A549 (cell line): ENCODE measurements around the gene IL17B. TPM values are rescaled to one million over a fixed set of nuclear protein-coding genes. Genes with fewer than 3 reads are reported as not detected.

Source experiments
- ATAC-seq, 2 experiments: fragments of 200-7000 bp in 1 of 2; fragments of >200 bp in 1 of 2; cut with Nextera tagmentation in 1 of 2; cut with Tn5 transposase in 1 of 2; 3 replicates each; pipeline versions ENCODE4 v1.8.0 to v1.9.1; 2018 to 2020; ENCODE audit warnings: mild to moderate bottlenecking in 1 of 2, moderate library complexity in 1 of 2
- CTCF ChIA-PET: fragments of 300-600 bp; sonication (Branson Sonifier 250); formaldehyde crosslinking; extraction: SDS; loops from one replicate; lab custom pipeline; 2021; ENCODE audit warnings: antibody characterized with exemption, inconsistent platforms; lab: Yijun Ruan, JAX
- POLR2A ChIA-PET: fragments of 350-600 bp; formaldehyde crosslinking; extraction: SDS; loops from one replicate; lab custom pipeline; 2021; ENCODE audit warnings: antibody characterized with exemption, inconsistent platforms; lab: Yijun Ruan, JAX
- DNase-seq, 2 experiments: peaks; one replicate each; pipeline versions ENCODE4 v3.0.0 to v3.0.0-alpha.2; 2011 to 2016; ENCODE audit warnings: low read depth in 1 of 2, low spot score in 1 of 2
- FAIRE-seq: peaks from 2 replicates; lab custom pipeline; 2011; peaks lifted over from hg19 to GRCh38; lab: Jason Lieb, UNC
- H3K27ac ChIP-seq, 2 experiments: fragments of >200 bp; sonication (Bioruptor Twin); formaldehyde crosslinking; 3 replicates each; pipeline ENCODE4 v1.5.1; 2016 to 2017
- H3K4me1 ChIP-seq: fragments of >200 bp; sonication (Bioruptor Twin); formaldehyde crosslinking; 3 replicates; pipeline ENCODE4 v1.6.1; 2016
- H3K4me2 ChIP-seq: fragments of >200 bp; sonication (Bioruptor Twin); formaldehyde crosslinking; 3 replicates; pipeline ENCODE4 v1.6.1; 2016
- H3K4me3 ChIP-seq: fragments of >200 bp; sonication (Bioruptor Twin); formaldehyde crosslinking; 3 replicates; pipeline ENCODE4 v1.5.1; 2016
- H3K9me3 ChIP-seq: fragments of >200 bp; sonication (Bioruptor Twin); formaldehyde crosslinking; 3 replicates; pipeline ENCODE4 v1.6.1; 2016
- ATOH8 ChIP-seq: fragments of 250-450 bp; sonication (Bioruptor Pico); IDR thresholded peaks from 2 replicates; pipeline ENCODE4 v1.5.0; 2020; ENCODE audit warnings: low read depth, mild to moderate bottlenecking, moderate library complexity
- CHD2 ChIP-seq: fragments of 150-350 bp; IDR thresholded peaks from 2 replicates; pipeline ENCODE4 v1.6.1; 2014; ENCODE audit warnings: low read length; ENCODE audit not compliant: partially characterized antibody
- CHD4 ChIP-seq: fragments of 200-600 bp; sonication (generic); IDR thresholded peaks from 2 replicates; pipeline ENCODE4 v1.6.1; 2016; ENCODE audit warnings: antibody characterized with exemption, mild to moderate bottlenecking, borderline replicate concordance
- EHF ChIP-seq: fragments of 250-450 bp; sonication (Bioruptor Pico); IDR thresholded peaks from 2 replicates; pipeline ENCODE4 v1.5.0; 2020; ENCODE audit warnings: mild to moderate bottlenecking
- EP300 ChIP-seq, 2 experiments: fragments of >200 bp; sonication (Bioruptor Twin); formaldehyde crosslinking; IDR thresholded peaks; 2 replicates in 1 of 2; 3 replicates in 1 of 2; pipeline ENCODE4 v1.6.1; 2016 to 2017
- FOSB ChIP-seq: fragments of 250-450 bp; sonication (Bioruptor Pico); IDR thresholded peaks from 2 replicates; pipeline ENCODE4 v1.5.0; 2020; ENCODE audit warnings: mild to moderate bottlenecking, moderate library complexity
- FOSL2 ChIP-seq, 2 experiments: fragments of 450-650 bp in 1 of 2; fragments of >200 bp in 1 of 2; sonication (Bioruptor Twin) in 1 of 2; formaldehyde crosslinking; IDR thresholded peaks; 2 replicates each; pipeline versions ENCODE4 v1.5.0 to v1.6.1; 2016 to 2020; ENCODE audit warnings: mild to moderate bottlenecking in 1 of 2, moderate library complexity in 1 of 2
- GATA3 ChIP-seq: IDR thresholded peaks from 2 replicates; pipeline ENCODE4 v1.6.1; 2012; ENCODE audit warnings: borderline replicate concordance
- HES2 ChIP-seq: fragments of >200 bp; sonication (Bioruptor Twin); formaldehyde crosslinking; IDR thresholded peaks from 2 replicates; pipeline ENCODE4 v1.6.1; 2016
- HMGXB4 ChIP-seq: fragments of 250-450 bp; sonication (Bioruptor Pico); IDR thresholded peaks from 2 replicates; pipeline ENCODE4 v1.5.0; 2021; ENCODE audit warnings: mild to moderate bottlenecking, moderate library complexity, borderline replicate concordance
- HOXA7 ChIP-seq: fragments of 250-450 bp; sonication (Bioruptor Pico); IDR thresholded peaks from 2 replicates; pipeline ENCODE4 v1.5.0; 2020; ENCODE audit warnings: mild to moderate bottlenecking, moderate library complexity
- HOXB5 ChIP-seq: fragments of 250-450 bp; sonication (Bioruptor Pico); IDR thresholded peaks from 2 replicates; pipeline ENCODE4 v1.5.0; 2020; ENCODE audit warnings: mild to moderate bottlenecking, moderate library complexity
- JUN ChIP-seq, 2 experiments: fragments of >200 bp; sonication (Bioruptor Twin); formaldehyde crosslinking; IDR thresholded peaks; 2 replicates in 1 of 2; 3 replicates in 1 of 2; pipeline ENCODE4 v1.6.1; 2016 to 2017
- JUNB ChIP-seq: fragments of >200 bp; sonication (Bioruptor Twin); formaldehyde crosslinking; IDR thresholded peaks from 2 replicates; pipeline ENCODE4 v1.6.1; 2016
- MAX ChIP-seq: IDR thresholded peaks from 2 replicates; pipeline ENCODE4 v1.6.1; 2012
- MAZ ChIP-seq: fragments of 150-350 bp; IDR thresholded peaks from 2 replicates; pipeline ENCODE4 v1.6.1; 2014; ENCODE audit warnings: antibody characterized with exemption, low read depth, low read length, borderline replicate concordance
- MYC ChIP-seq: IDR thresholded peaks from 2 replicates; pipeline ENCODE4 v1.6.1; 2012; ENCODE audit warnings: mild to moderate bottlenecking, inconsistent platforms, low read length, improper control_type of control experiment, borderline replicate concordance
- NFE2L2 ChIP-seq: fragments of 150-350 bp; conservative IDR thresholded peaks from 2 replicates; pipeline ENCODE4 v1.6.1; 2014; ENCODE audit warnings: low read length
- NR3C1 ChIP-seq: fragments of >200 bp; sonication (Bioruptor Twin); formaldehyde crosslinking; IDR thresholded peaks from 3 replicates; pipeline ENCODE4 v1.6.1; 2017
- PBX3 ChIP-seq: IDR thresholded peaks from 2 replicates; pipeline ENCODE4 v1.6.1; 2012
- POLR2A ChIP-seq: IDR thresholded peaks from 2 replicates; pipeline ENCODE4 v1.6.1; 2012; ENCODE audit warnings: mild to moderate bottlenecking, low read length
- POLR2AphosphoS2 ChIP-seq: conservative IDR thresholded peaks from 2 replicates; pipeline ENCODE4 v1.6.1; 2012; ENCODE audit warnings: low read length, improper control_type of control experiment, inconsistent platforms
- RARB ChIP-seq: fragments of 250-450 bp; sonication (Bioruptor Pico); IDR thresholded peaks from 2 replicates; pipeline ENCODE4 v1.8.0; 2021; ENCODE audit warnings: mild to moderate bottlenecking, moderate library complexity
- RFX5 ChIP-seq: fragments of 450-650 bp; IDR thresholded peaks from 2 replicates; pipeline ENCODE4 v1.7.1; 2014; ENCODE audit warnings: antibody characterized with exemption, mild to moderate bottlenecking, moderate library complexity
- SMC3 ChIP-seq: fragments of >200 bp; sonication (Bioruptor Twin); formaldehyde crosslinking; IDR thresholded peaks from 3 replicates; pipeline ENCODE4 v1.6.1; 2018; ENCODE audit warnings: inconsistent platforms
- ZNF302 ChIP-seq: fragments of 250-450 bp; sonication (Bioruptor Pico); IDR thresholded peaks from 2 replicates; pipeline ENCODE4 v1.9.0; 2021; ENCODE audit warnings: inconsistent platforms, mild to moderate bottlenecking, moderate library complexity
- WGBS: methylation state at CpG from one replicate; pipeline ENCODE4 v1.1.6; 2017; ENCODE audit errors: missing lambda C conversion rate; 5-methylcytosine and 5-hydroxymethylcytosine counted together
- polyA plus RNA-seq, 4 experiments: library from polyadenylated mRNA; depleted of rRNA in 3 of 4; stranded (reverse); fragments of >200 nt; fragmentation: RNase III in 1 of 4; extraction: RNeasy Plus Mini Kit Qiagen cat#74134 plus additional on column Dnase treatment in 1 of 4; gene quantifications; 2 replicates in 3 of 4; 3 replicates in 1 of 4; pipeline ENCODE4 v1.2.3, GENCODE V29; 2011 to 2017

Gene IL17B
- polyA plus RNA-seq, 2 of the 4 experiments (the other 2 are of a cell fraction), result 0.23 TPM; not detected in 1

- TF ChIP-seq NFE2L2 (no peak), POLR2AphosphoS2 (no peak), HOXA7 (no peak), POLR2A (no peak), RFX5 (no peak), FOSL2 (IDR thresholded peaks at IDR 0.05) (no peak), FOSL2 (CRISPR knock-in tag; IDR thresholded peaks at IDR 0.05) (no peak), ZNF302 (CRISPR knock-in tag) (no peak), FOSB (CRISPR knock-in tag) (no peak), PBX3 (no peak), MAX (no peak), ATOH8 (CRISPR knock-in tag) (no peak), GATA3 (no peak), SMC3 (no peak), JUNB (no peak), HMGXB4 (no peak), NR3C1 (no peak), CHD4 (no peak), JUN (IDR thresholded peaks at IDR 0.05) (no peak)
- POLR2A ChIA-PET, result interaction anchor here (1.2 kb wide), 1 partner anchor 178 kb away, joined by 4 read pairs; the partner anchor contains the start of gene CSNK1A1
- H3K9me3 ChIP-seq, result no peaks in the 10 kb centered on the region
- no peak for FAIRE-seq
- H3K4me2 ChIP-seq, result no peak overlapping the region
- WGBS, result 70% methylated on average over 3 of the region's 3 CpGs
- no peak for DNase-seq
- ATAC-seq, result no peak
- H3K4me1 ChIP-seq, result peaks cover under 1% of the 10 kb centered on the region; the same call in 1 of the 3 replicates
- no peak overlapping the region for H3K27ac ChIP-seq
- CTCF ChIA-PET, result interaction anchor here (1.1 to 44.9 kb wide), 8 partner anchors 13 to 479 kb away, joined by 3 to 1709 read pairs (median 87); partner anchors contain the start of genes IL17B and PCYOX1L
- no peak overlapping the region for H3K4me3 ChIP-seq
Observed at GRCh38 chr5:149372932-149373331, 6.2 kb downstream of the IL17B start.

- ATAC-seq (no peak), FAIRE-seq (no peak), DNase-seq (no peak)
- ChIA-PET CTCF (interaction anchor here (0.6 to 44.9 kb wide), 24 partner anchors 14 to 535 kb away, joined by 3 to 1709 read pairs (median 5); partner anchors contain the start of genes CSNK1A1, GRPEL2, IL17B and PCYOX1L), POLR2A (interaction anchor here (1.2 kb wide), 2 partner anchors 27 to 179 kb away, joined by 4 read pairs; partner anchors contain the start of genes CSNK1A1 and GRPEL2)
- Histone ChIP-seq H3K4me2 (no peak overlapping the region), H3K27ac (no peak overlapping the region), H3K4me3 (no peak overlapping the region), H3K9me3 (no peaks in the 10 kb centered on the region), H3K4me1 (peaks cover 4% of the 10 kb centered on the region; the same call in 1 of the 3 replicates)
- WGBS, result 54% methylated on average over 4 of the region's 4 CpGs
- no peak for TF ChIP-seq NR3C1
- no peak for TF ChIP-seq MYC
- TF ChIP-seq CHD2, result no peak
- TF ChIP-seq PBX3, result no peak
- TF ChIP-seq GATA3, result no peak
- no peak for TF ChIP-seq EP300 (IDR thresholded peaks at IDR 0.05)
- no peak for TF ChIP-seq MAX
- no peak for TF ChIP-seq FOSB (CRISPR knock-in tag)
- no peak for TF ChIP-seq HOXB5 (CRISPR knock-in tag)
- no peak for TF ChIP-seq MAZ
- TF ChIP-seq HES2, result no peak
- TF ChIP-seq EHF (CRISPR knock-in tag), result no peak
- no peak for TF ChIP-seq RARB (CRISPR knock-in tag)
- no peak for TF ChIP-seq ATOH8 (CRISPR knock-in tag)
- TF ChIP-seq CHD4, result no peak
Observed at GRCh38 chr5:149372076-149372795, 6.9 kb downstream of the IL17B start.
